RWPE1 (cell line): Measurements from ENCODE around the gene NT5C1A.

Experiments
- CTCF ChIA-PET: fragments of 350-600 bp; sonication (Branson Sonifier 250); formaldehyde crosslinking; extraction: SDS; loops from one replicate; lab custom pipeline; 2021; lab: Yijun Ruan, JAX
- POLR2A ChIA-PET: fragments of 400-600 bp; formaldehyde crosslinking; extraction: SDS; loops from one replicate; lab custom pipeline; 2020; ENCODE audit warnings: antibody characterized with exemption; ENCODE audit not compliant: low non-redundant PET; lab: Yijun Ruan, JAX
- DNase-seq: peaks from one replicate; pipeline ENCODE4 v3.0.0; 2012; ENCODE audit warnings: low spot score
- H3K27ac ChIP-seq: fragments of 450-650 bp; 2 replicates; pipeline ENCODE4 v1.5.1; 2017
- TF ChIP-seq, protein P1 (sequence below): fragments of 450-650 bp; conservative IDR thresholded peaks from 2 replicates; pipeline ENCODE4 v1.5.1; 2017; ENCODE audit warnings: low read depth, mild to moderate bottlenecking

The NT5C1A gene

DNA sequence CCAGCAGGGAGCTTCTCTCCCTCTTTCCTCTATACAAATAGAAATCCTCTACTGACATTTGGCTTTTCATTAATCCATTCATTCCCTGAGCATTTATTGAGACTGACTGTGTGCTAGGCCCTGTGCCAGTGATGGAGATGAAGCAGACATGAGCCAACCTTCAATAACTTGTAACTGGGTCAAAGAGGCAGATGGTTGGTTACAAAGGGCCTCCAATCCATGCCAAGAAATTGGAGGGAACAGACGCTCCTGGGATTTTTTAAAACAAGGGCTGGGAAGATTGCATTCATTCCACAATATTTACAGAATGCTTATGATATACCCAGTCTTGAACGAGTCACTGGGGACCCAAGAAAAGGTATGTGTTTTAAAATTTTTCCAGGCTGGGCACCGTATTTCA is 13.2 kb upstream of the NT5C1A start:
- TF ChIP-seq, protein P1, sequence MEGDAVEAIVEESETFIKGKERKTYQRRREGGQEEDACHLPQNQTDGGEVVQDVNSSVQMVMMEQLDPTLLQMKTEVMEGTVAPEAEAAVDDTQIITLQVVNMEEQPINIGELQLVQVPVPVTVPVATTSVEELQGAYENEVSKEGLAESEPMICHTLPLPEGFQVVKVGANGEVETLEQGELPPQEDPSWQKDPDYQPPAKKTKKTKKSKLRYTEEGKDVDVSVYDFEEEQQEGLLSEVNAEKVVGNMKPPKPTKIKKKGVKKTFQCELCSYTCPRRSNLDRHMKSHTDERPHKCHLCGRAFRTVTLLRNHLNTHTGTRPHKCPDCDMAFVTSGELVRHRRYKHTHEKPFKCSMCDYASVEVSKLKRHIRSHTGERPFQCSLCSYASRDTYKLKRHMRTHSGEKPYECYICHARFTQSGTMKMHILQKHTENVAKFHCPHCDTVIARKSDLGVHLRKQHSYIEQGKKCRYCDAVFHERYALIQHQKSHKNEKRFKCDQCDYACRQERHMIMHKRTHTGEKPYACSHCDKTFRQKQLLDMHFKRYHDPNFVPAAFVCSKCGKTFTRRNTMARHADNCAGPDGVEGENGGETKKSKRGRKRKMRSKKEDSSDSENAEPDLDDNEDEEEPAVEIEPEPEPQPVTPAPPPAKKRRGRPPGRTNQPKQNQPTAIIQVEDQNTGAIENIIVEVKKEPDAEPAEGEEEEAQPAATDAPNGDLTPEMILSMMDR, result no peak
- no peak for DNase-seq
- H3K27ac ChIP-seq, result no peak overlapping the region
- ChIA-PET POLR2A (no interaction called here), CTCF (no interaction called here)

DNA sequence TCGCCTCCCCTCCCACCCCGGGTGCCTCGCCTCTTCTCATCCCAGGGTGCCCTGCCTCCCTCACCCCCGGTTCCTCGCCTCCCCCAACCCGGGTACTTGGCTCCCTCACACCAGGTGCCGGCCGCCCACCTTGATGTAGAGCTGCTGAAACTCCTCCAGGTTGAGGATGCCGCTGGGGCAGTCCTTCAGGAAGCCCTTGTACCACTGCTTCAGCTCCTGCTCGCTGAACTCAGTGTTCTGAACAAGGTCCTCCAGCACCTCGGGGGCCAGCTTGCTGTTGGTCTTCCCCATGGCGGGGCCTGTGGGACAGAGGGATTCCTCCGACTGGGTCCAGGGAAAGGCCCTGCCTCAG is 12.4 kb upstream of the NT5C1A start:
- TF ChIP-seq, protein P1, result no peak
- DNase-seq, result no peak
- no peak overlapping the region for H3K27ac ChIP-seq
- POLR2A ChIA-PET, result no interaction called here
- CTCF ChIA-PET, result no interaction called here

DNA sequence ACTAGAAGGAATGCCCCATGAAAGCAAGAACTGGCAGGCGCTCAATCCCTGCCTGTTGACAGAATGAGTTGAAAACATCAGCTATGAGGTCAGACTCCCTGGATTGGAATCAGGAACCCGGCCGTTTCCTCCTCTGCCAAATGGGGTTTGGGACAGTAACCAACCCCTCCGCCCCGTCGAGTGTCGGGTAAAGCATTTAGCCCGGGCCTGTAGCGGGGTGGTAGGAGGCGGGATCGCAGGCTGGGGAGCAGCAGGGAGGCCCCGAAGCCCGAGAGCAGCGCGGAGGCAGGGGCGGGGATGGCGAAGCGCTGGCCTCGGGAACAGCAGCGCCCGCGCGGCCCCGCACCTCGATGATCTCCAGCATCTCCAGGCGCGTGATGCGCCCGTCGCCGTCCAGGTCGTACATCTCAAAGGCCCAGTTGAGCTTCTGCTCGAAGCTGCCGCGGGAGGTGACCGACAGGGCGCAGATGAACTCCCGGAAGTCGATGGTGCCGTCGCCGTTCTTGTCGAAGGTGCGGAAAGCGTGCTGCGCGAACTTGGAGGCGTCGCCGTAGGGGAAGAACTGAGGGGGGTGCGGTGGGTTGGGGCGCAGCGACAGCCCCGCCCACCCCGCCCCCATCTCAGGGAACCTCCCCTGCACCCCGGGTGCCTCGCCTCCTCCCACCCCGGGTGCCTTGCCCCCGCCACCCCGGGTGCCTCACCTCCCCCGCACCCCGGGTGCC is 11.8 kb upstream of the NT5C1A start:
- TF ChIP-seq, protein P1, result no peak
- no peak for DNase-seq
- no peak overlapping the region for H3K27ac ChIP-seq
- ChIA-PET POLR2A (no interaction called here), CTCF (no interaction called here)

- TF ChIP-seq, protein P1, result no peak
- H3K27ac ChIP-seq, result no peak overlapping the region
- ChIA-PET POLR2A (no interaction called here), CTCF (interaction anchor here (1.0 kb wide), 1 partner anchor 10 kb away, joined by 3 read pairs; no protein-coding TSS in a partner anchor)
- no peak for DNase-seq
These were observed 10.1 kb upstream of the NT5C1A start for GRCh38 chr1:39681999-39682398.

- POLR2A ChIA-PET, result no interaction called here
- CTCF ChIA-PET, result interaction anchor here (1.0 kb wide), 1 partner anchor 10 kb away, joined by 3 read pairs; no protein-coding TSS in a partner anchor
- TF ChIP-seq, protein P1, result no peak
- no peak overlapping the region for H3K27ac ChIP-seq
- DNase-seq, result no peak
These were observed 9.4 kb upstream of the NT5C1A start for GRCh38 chr1:39681294-39681693.

GRCh38 chr1:39680751-39681150 is 8.8 kb upstream of the NT5C1A start:
- H3K27ac ChIP-seq, result no peak overlapping the region
- DNase-seq, result no peak
- ChIA-PET POLR2A (no interaction called here), CTCF (no interaction called here)
- TF ChIP-seq, protein P1, result no peak
